ENCODE measurements around the gene TMEM62.

- TF ChIP-seq POLR2A (IDR thresholded peaks at IDR 0.05), result no peak
- TF ChIP-seq CTCF (IDR thresholded peaks at IDR 0.05 in 8 of 11, conservative IDR thresholded peaks at IDR 0.05 in 3 of 11), result no peak
- no peak for TF ChIP-seq POLR2AphosphoS5 (IDR thresholded peaks at IDR 0.05)
These were observed 76.9 kb downstream of the TMEM62 start for GRCh38 chr15:43210172-43210745.

Data from spleen (tissue), 7 donors.